ENCODE data around the gene VAC14. TPM values are rescaled to one million over a fixed set of nuclear protein-coding genes. Genes with fewer than 3 reads are reported as not detected.
"Not testable (repeated sequence)": the region's sequence is repeated elsewhere in the genome, so short reads cannot be mapped to it uniquely, and the experiment has no call there.

The VAC14 gene
- total RNA-seq, 1 experiment from 2014 or later: 59.4 TPM

GRCh38 chr16:70646260-70647241 is 154.4 kb downstream of the VAC14 start, which contains the start of gene IL34:
IL34 (plus strand) TSS chr16:70646559; CDS start chr16:70646948, 389 bp downstream.
- peak; percentile 65 for DNase-seq (ENCODE audit: low read depth)

- DNase-seq (ENCODE audit: low read depth): no peak
These were observed 156.0 kb downstream of the VAC14 start for GRCh38 chr16:70644763-70645597.

- DNase-seq (ENCODE audit: low read depth): not testable (repeated sequence)
These were observed 157.7 kb downstream of the VAC14 start for GRCh38 chr16:70643264-70643663.

- DNase-seq (ENCODE audit: low read depth): no peak
These were observed 158.3 kb downstream of the VAC14 start for GRCh38 chr16:70642633-70643032.

DNA sequence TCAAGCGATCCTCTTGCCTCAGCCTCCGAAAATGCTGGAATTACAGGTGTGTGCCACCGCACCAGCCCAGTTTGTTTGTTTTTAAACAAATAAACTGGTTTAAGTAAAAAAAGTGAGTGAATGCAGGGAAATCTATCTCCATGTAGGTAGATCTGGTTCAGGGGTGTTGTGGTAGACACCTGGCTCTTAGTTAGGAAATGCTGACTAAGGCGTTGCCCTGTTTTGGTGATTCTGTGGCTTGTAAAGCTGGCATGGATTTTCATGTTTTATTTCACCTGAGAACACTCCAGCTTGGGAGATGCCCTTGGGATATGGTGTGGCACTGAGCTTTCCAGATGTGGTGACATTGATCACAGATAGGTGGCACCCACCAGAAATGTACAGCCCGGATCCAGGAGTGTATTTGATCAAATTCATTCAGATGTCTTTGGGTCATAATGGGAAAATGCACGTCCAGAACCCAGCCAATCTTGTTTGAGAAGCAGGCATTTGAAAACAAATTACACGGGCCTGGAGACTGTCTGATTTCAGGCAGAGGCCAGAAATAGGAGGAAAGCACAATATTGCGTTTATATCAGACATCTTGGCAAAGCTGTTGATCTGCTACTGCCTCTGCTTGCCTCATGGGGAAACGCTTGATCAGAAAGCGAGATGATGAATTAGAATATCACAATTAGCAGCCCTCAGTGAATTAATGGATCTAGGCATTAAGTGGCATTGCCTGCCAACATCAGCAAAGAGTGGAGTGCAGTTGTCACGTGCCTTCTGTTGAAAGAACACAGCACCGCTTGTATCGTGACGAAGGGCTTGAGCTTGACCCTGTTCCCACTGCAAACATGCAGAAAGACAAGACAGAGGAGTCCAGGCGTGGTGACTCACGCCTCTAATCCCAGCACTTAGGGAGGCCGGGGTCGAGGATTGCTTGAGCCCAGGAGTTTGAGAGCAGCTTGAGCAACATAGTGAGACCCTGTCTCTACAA is 161.9 kb downstream of the VAC14 start:
- peak; percentile 48 for DNase-seq (ENCODE audit: low read depth)

Other genes starting within 250 kb of the VAC14 start
- gene IL34, start 154.6 kb downstream of the VAC14 start, total RNA-seq (2014; rRNA removed; shearing (Covaris generic)): 0.86 TPM in 1 of 2 replicates, not detected in the other
- gene MTSS2, start 115.1 kb downstream of the VAC14 start, total RNA-seq (2014; rRNA removed; shearing (Covaris generic)): 39.3 and 69.0 TPM in 2 replicates